ENCODE measurements around the gene MAPK12.

MAPK12 gene

DNA sequence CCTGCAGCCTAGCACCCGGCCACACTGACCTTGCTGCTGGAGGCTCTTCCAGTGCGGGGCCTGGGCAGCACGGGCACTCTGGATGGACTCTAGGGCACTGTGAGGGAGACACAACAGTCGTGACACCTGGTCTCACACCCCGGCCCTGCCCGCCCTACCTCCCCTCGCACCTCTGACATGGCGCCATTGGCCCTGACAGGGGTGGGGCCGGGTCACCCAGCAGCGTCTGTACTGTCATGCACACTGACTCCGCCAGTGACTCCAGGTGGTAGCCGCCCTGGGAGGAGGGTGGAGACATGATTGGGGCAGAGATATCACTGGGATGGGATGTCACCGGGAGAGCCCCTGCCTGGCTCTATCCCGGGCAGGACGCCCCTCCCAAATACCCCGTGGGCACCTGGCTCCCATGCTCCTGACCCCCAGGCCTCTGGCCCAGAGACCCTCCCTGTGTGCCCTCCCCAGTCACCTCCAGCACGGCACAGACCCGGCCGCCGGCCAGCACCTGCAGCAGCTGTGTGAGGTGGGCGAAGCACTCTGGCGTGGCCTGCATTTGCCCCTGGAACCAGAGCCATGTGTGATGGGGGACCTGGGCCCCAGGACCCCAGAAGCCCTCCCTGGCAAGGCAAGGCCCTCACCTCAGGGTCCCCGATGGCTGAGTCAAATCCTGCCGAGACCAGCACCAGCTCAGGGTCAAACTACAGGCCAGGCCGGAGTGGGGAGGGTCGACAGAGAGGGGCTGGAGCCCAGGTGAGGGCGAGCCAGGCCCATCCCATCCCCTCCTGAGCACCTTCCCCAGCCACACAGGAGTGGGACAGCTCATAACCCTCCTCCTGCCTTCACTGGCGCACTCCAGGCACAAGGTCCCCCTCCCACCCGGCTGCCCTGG lies 13.0 kb downstream of the MAPK12 start:
- peak overlapping the region; percentile 19; the same call in 1 of the 2 replicates for H3K9ac ChIP-seq
- no peaks in the 10 kb centered on the region for H3K9me3 ChIP-seq
- no peaks in the 10 kb centered on the region for H3K27me3 ChIP-seq
- peak overlapping the region; percentile 54 for H3K4me2 ChIP-seq
- peaks cover 63% of the 10 kb centered on the region for H3K4me1 ChIP-seq
- peaks cover 71% of the 10 kb centered on the region for H4K20me1 ChIP-seq
- H3K4me3 ChIP-seq: no peak overlapping the region
- TF ChIP-seq Cebpa-rat (IDR thresholded peaks at IDR 0.05): no peak
- 0 out of 2 replicates have a peak overlapping the region, but pooled peaks have one; percentile 2 for H3K27ac ChIP-seq
- H3K36me3 ChIP-seq: peaks cover 40% of the 10 kb centered on the region

DNA sequence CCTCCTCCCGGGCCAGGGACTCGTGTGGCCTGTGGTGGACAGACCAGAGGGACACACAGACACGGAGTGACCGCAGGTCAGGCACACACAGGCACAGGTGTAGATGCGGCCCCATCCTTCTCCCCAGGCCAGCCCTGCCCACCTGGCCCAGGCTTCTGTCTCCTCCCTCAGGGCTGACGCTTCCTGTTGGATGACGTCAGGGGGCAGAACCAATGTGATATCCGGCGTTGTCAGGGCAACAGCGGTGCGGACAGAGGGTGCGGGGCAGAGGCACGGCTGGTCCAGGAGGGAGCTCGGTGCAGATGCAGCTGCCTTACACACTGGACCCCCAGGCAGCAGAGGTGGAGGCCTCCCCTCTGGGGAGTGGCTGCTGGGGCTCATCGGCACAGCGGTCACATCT lies 13.7 kb downstream of the MAPK12 start:
- no peak overlapping the region for H3K4me3 ChIP-seq
- peaks cover 70% of the 10 kb centered on the region for H3K4me1 ChIP-seq
- no peaks in the 10 kb centered on the region for H3K9me3 ChIP-seq
- H3K27me3 ChIP-seq: no peaks in the 10 kb centered on the region
- H3K4me2 ChIP-seq: peak overlapping the region; percentile 54
- no peak overlapping the region for H3K27ac ChIP-seq
- peak overlapping the region; percentile 19; the same call in 1 of the 2 replicates for H3K9ac ChIP-seq
- TF ChIP-seq Cebpa-rat (IDR thresholded peaks at IDR 0.05): no peak
- H4K20me1 ChIP-seq: peaks cover 74% of the 10 kb centered on the region
- H3K36me3 ChIP-seq: peaks cover 34% of the 10 kb centered on the region

GRCh38 chr22:50246242-50247175 lies 15.0 kb downstream of the MAPK12 start:
- Histone ChIP-seq H3K4me2 (peak overlapping the region; percentile 98), H3K9ac (peak overlapping the region; percentile 93; the same call in 1 of the 2 replicates), H3K4me3 (peak overlapping the region; percentile 91; the same call in 1 of the 2 replicates), H3K27me3 (no peaks in the 10 kb centered on the region), H4K20me1 (peaks cover 74% of the 10 kb centered on the region), H3K27ac (no peak overlapping the region), H3K9me3 (no peaks in the 10 kb centered on the region), H3K36me3 (peaks cover 30% of the 10 kb centered on the region), H3K4me1 (peaks cover 70% of the 10 kb centered on the region)
- no peak for TF ChIP-seq Cebpa-rat (IDR thresholded peaks at IDR 0.05)

DNA sequence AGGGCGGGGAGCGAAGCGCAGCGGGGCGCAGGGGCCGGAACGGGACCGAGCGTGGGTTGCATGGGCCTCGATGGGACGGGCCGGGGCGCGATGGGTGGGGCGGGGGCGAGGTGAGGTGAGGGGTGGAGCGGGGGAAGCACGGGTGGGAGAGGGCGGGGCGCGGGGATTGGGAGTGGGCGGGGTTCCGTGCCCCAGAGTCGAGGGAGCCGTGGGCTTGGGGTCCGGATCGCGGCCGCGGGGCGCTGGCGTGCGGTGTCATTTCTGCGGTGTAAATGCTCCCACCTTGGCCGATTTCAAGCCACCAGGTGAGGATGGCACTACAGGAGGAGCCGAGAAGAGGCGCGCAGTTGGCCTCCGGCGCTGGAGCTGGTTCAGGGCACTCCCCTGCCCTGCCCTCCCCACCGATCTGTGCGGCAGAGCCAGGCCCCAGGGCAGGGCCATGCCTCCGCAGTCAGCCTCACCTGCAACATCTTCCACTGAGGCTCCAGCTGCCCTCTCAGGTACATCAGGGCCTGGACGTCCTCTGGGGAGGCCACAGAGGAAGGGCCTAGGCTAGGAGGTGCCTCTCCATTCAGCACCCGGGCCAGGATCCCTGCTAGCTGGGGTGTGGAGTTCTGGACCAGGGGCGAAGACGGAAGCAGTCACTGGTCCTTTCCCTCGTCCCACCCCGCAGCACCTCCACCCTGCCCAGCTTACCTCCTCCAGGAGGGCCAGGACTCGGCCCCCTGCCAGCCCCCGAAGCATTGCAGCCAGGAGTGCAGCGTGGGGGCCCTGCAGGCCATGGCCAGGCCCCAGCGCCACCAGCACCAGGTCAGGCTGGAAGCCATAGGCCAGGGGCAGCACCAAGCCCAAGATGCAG lies 16.0 kb downstream of the MAPK12 start:
- H3K27ac ChIP-seq: peak overlapping the region; percentile 87
- no peak for TF ChIP-seq Cebpa-rat (IDR thresholded peaks at IDR 0.05)
- peaks cover 82% of the 10 kb centered on the region for H4K20me1 ChIP-seq
- H3K4me2 ChIP-seq: peak overlapping the region; percentile 98
- H3K9me3 ChIP-seq: no peaks in the 10 kb centered on the region
- no peaks in the 10 kb centered on the region for H3K27me3 ChIP-seq
- peak overlapping the region; percentile 93 for H3K9ac ChIP-seq
- H3K36me3 ChIP-seq: peaks cover 32% of the 10 kb centered on the region
- peaks cover 77% of the 10 kb centered on the region for H3K4me1 ChIP-seq
- H3K4me3 ChIP-seq: peak overlapping the region; percentile 91

GRCh38 chr22:50244420-50245213 lies 16.9 kb downstream of the MAPK12 start, which contains the start of gene TUBGCP6:
TSS of gene TUBGCP6 (minus strand) at chr22:50245023. CDS start at chr22:50244459, 564 bp downstream.
- Histone ChIP-seq H3K27ac (peak within 1 kb of the TSS; percentile 87), H3K36me3 (peaks cover 41% of the 10 kb centered on the region), H3K27me3 (no peaks in the 10 kb centered on the region), H3K4me2 (peak within 1 kb of the TSS; percentile 98), H3K4me1 (peaks cover 77% of the 10 kb centered on the region), H4K20me1 (peaks cover 83% of the 10 kb centered on the region), H3K9me3 (no peaks in the 10 kb centered on the region), H3K9ac (peak within 1 kb of the TSS; percentile 93), H3K4me3 (peak within 1 kb of the TSS; percentile 91)
- TF ChIP-seq Cebpa-rat (IDR thresholded peaks at IDR 0.05): no peak

DNA sequence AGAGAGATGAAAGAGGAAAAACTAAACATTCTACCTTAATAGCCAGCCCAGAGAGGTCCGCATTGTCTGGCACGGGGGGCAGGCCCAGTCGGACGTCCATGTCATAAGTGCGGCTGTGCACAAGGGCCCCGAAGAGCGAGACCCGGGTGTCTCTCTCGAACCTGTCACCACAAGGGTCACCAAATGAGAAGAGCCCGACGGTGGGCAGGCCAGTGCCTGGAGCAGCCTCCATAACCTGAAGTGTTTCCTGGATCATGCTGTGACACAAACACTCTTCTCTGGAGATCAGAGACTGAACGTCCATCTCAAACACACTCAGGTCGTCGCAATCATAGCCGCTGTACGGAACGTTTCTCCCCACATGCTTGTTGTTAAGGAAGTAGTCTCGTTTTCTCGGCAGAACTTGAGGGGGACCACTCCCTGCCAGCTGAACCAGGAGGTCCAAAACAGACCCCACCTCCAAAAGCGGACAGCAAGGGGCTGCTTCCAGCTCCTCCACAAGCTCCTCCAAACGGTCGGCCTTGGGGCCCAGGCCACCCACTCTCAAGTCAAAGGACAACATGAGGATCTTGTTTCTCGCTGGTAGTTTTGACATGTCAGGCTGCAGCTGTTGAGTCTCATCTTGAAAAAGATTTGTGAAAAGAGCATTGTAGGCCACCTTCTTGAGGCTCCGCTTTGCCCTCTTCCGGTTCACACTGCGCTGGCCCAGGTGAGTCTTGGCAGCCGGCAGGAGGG lies 17.6 kb downstream of the MAPK12 start:
- Histone ChIP-seq H3K27ac (peak overlapping the region; percentile 87), H3K9ac (peak overlapping the region; percentile 93), H3K4me2 (peak overlapping the region; percentile 98), H3K4me1 (peaks cover 81% of the 10 kb centered on the region), H3K4me3 (peak overlapping the region; percentile 91), H4K20me1 (peaks cover 88% of the 10 kb centered on the region), H3K9me3 (no peaks in the 10 kb centered on the region), H3K36me3 (peaks cover 48% of the 10 kb centered on the region), H3K27me3 (no peaks in the 10 kb centered on the region)
- no peak for TF ChIP-seq Cebpa-rat (IDR thresholded peaks at IDR 0.05)

DNA sequence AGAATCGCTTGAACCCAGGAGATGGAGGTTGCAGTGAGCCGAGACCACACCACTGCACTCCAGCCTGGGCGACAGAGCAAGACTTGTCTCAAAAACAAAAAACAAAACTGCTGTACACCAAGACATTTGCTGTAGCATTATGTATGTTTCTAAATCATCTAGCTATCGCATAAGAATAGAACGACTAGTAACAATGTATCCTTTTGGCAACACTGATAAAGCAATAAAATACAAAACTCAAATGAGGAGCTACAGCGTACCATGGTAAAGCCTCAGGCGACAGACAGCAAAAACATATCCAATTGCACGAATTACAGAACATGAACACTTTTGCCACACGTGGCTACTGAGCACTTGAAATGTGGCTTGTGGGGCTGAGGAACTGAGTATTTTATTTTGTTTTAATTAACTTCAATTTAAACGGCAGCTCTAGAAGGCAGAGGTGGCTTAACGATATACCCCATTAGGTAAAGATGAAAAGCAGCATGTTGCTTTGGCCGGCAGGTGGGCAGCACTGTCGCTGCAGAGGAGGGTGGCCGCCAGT lies 19.0 kb downstream of the MAPK12 start:
- H3K9ac ChIP-seq: peak overlapping the region; percentile 93
- H4K20me1 ChIP-seq: peaks cover 86% of the 10 kb centered on the region
- H3K27ac ChIP-seq: peak overlapping the region; percentile 23; the same call in 1 of the 2 replicates
- H3K27me3 ChIP-seq: no peaks in the 10 kb centered on the region
- H3K4me3 ChIP-seq: peak overlapping the region; percentile 91
- H3K9me3 ChIP-seq: no peaks in the 10 kb centered on the region
- no peak for TF ChIP-seq Cebpa-rat (IDR thresholded peaks at IDR 0.05)
- H3K4me1 ChIP-seq: peaks cover 81% of the 10 kb centered on the region
- H3K4me2 ChIP-seq: peak overlapping the region; percentile 98
- H3K36me3 ChIP-seq: peaks cover 37% of the 10 kb centered on the region

Measured in BLaER1 (cell line).